SKM-1 (cell line): ENCODE data around the gene MUL1.

Source experiments
- DNase-seq: peaks from one replicate; lab custom pipeline; 2025; ENCODE audit not compliant: unreplicated experiment; lab: John Stamatoyannopoulos, UW

MUL1 gene, protein sequence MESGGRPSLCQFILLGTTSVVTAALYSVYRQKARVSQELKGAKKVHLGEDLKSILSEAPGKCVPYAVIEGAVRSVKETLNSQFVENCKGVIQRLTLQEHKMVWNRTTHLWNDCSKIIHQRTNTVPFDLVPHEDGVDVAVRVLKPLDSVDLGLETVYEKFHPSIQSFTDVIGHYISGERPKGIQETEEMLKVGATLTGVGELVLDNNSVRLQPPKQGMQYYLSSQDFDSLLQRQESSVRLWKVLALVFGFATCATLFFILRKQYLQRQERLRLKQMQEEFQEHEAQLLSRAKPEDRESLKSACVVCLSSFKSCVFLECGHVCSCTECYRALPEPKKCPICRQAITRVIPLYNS

DNA sequence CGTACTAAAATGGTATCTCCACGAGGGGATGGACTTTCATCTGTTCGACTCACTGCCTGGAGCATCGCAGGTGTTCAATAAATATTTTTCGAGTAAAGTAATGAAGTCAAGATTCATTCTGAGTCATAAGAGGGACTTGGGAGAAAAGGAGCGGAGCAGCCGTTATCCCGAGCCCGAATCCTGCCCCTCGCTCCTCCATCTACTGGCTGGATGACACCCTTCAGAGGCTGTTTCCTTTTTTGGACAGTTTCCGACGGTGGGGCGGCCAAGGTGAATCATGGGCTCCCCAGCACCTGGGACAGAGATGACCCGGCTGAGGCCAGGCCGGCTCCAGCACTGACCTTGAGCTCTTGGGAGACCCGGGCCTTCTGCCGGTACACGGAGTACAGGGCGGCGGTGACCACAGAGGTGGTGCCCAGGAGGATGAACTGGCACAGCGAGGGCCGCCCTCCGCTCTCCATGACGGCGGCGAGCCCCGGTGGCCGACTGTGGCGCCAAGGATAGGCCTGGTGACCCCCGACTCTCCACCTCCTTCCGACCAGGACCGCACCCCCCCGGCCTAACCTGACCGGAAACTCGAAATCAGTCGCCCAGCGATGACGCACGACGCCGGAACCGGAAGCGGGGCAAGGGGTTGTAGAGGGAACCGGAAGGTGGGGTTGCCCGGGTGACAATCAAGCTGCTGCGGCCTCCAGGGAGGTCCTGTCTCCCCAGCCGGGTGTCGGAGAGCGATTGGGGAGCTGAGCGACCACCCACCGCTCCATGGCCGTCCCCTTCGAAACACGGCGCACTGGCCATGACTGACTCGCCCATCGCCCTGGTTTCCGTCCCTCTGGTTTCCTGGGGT, at the start of gene MUL1:
Gene MUL1, minus strand, starts transcription at position 588 of the 847 bp plus-strand sequence. Its CDS starts 127 bp downstream, at position 461.
- DNase-seq = peak; percentile 51

DNA sequence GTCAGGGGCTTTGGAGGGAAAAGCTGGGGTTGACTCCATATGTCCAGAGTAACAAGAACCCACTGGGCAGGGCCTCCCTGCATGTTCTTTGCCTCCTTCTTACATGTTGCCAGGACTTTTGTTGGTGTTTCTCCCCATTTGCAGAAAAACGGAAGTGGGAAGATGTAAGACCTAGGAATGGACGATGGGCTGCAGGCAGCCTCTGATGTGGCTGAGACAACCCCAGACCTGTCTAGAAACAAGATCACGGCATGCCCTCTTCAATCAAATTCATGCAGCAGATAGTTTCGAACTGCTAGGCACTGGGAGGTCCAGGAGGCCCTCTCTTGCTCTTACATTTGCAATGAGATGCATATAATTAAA, 47.8 kb upstream of the MUL1 start:
- no peak for DNase-seq

DNA sequence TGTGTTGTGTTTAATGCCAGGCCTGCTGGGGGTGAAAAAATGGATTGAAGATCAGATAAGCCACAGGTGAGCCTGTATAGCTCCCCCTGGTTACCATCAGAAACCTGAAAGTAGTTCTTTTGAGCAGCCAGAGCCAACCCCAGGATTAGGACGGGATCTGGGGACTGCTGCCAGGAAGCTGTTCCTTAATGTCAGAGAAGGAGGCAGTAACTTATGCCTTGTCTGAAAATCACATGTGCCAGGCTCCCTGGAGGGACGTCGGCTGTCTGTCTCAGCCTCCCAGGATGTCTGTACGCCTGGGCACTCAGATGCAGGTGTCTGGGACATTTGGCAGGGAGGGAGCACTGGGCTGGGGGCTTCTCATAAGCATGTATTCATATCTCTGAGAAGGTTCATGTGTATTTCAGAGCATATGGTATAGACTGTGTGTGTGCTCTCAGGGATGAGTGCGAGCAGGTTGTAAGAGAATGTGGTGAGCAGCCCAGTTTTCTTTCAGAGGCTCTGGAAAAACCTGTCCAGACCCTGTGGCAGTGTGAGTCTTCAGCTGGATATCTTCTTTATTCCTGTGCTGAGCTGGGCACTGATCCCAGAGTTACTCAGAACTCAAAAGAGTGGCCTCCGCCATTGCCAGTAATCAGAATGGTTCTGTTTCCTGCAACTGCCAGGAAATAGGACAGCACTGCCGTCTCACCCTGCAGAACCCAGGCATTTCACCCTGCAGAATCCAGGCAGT, 47.2 kb upstream of the MUL1 start:
- DNase-seq = no peak

DNA sequence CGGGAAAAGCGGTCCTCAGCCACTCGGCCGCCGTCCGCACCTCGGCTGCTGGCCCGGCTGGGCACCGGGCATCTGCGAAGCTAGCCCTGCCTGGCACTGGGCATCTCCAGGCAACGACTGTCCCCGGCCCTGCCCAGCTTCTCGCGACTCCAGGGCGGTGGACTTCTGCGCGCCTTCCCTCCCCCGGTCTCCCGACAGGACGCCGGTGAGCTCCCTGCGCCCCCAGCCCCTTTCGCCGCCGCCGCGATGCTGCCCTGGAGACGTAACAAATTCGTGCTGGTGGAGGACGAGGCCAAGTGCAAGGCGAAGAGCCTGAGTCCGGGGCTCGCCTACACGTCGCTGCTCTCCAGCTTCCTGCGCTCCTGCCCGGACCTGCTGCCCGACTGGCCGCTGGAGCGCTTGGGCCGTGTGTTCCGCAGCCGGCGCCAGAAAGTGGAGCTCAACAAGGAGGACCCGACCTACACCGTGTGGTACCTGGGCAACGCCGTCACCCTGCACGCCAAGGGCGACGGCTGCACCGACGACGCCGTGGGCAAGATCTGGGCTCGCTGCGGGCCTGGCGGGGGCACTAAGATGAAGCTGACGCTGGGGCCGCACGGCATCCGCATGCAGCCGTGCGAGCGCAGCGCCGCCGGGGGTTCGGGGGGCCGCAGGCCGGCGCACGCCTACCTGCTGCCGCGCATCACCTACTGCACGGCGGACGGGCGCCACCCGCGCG, 44.9 kb upstream of the MUL1 start:
- no peak for DNase-seq

DNA sequence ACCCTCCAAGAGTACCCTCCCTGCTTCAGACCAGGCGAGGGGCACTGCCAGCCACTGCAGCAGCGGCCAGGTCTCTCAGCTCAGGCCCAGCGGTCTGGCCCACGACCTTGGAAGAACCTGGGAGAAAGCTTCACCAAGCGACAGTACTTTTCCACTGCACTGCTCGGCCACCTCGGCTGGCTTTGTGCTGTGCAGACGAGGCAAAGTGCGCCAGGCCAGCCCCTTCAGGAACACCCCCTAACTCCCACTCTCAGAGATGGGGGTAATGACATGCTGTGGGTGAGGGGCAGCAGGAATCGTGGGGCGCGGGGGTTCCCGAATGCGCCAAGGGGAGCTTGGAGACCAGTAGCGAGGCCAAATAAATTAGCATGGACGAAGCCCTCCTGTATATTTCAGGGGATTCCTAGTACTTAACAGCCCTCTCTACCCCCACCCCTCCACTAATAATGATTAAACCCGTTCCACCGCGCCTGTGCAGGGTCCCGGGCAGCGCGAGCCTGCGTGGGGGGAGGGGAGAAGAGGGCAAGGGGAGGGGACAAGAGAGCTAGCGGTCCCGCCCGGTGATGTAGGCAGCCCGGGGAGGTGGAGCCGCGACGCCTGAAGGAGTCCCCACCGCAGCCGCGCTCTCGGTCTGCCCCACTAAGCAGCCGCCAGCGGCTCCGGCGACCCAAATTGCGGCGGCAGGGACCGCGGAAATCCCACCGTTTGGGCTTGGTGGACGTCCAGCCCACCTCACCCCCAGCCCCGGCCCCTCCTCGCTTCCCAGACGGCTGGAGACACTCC, 44.2 kb upstream of the MUL1 start, which contains the start of gene FAM43B:
Gene FAM43B, plus strand, starts transcription at position 629 of the 783 bp plus-strand sequence. CDS start 401 bp downstream, outside the sequence.
- DNase-seq = no peak

DNA sequence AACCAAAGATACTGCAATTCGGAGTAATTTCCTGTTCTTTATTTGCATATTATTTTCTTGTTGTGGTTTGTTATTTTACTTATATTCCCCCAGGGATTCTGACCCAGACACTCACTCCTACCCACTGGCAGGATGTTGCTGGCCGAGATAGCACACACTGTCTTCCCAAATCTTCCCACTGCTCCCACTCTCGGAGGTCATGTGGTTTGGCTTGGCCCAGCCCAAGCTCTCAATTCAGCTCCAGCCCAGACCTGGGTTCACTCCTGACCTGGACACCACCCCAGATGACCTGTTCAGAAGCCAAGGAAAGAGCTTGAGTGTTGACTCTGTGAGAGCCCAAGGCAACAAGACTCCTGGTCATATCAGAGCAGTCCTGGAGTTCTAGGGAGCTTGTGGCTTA, 43.2 kb upstream of the MUL1 start:
- no peak for DNase-seq

DNA sequence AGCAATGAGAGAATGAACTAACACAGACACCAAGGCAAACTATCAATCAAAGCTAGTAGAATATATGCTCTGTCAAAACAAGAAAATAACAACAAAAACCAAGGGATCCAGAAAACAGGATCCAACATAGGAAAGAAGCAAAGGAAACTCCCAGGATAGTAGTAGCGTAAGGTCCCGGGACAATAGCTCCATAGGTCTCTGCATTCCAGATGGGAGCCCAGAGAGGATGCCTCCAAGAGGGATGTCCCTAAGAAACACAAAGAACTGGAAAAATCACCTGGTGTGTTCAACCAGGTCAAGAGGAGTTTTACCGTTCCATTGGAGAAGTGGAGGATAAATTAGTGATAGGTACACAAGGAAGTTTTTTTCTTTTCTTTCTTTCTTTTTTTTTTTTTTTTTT, 38.7 kb upstream of the MUL1 start:
- no peak for DNase-seq

DNA sequence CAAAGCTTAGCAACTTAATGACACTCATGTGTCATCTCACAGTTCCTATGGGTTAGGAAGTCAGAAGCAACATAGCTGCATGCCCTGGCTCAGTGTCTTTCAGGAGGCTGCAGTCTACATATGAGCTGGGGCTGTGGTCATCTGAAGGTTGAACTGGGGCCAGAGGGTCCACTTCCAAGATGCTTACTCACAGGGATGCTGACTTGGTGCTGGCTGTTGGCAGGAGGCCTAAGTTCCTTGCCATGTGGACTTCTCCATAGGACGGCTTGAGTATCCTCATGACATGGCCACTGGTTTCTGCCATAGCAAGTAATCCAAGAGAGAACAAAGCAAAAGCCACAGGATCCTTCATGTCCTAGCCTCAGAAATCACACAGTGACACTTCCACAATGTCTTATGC, 32.3 kb upstream of the MUL1 start:
- DNase-seq = no peak

DNA sequence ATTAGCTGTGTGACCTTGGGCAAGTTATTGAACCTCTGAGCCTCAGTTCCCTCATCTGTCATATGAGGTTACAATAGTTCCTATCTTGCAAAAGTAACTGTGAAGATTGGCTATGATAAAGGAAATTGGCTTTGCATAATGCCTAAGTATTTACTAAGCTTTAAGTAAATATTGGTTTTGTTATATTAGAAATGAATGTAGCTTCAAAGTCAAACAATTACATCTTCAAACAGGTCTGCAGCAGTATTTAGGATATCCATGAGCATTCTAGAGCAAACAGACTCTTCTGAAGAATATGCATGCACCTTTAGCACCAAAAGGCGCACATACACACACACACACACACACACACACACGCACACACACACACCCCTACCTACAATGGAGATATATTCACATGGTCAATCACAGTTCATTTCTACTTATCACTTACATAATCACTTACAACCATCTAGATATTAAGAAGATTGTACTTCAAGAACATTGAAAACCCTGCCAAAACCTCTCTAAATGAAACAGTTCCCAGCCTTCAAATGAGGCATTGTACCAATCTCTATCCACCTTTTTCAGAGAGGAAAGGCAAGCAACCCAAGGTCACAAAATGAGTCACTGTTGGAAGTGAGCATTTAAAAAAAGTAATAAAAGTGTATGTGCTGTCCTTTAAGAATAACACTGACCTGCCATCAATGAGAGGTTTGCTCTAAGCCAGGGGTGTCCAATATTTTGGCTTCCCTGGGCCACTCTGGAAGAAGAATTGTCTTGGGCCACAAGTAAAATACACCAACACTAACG, 31.0 kb upstream of the MUL1 start:
- no peak for DNase-seq

DNA sequence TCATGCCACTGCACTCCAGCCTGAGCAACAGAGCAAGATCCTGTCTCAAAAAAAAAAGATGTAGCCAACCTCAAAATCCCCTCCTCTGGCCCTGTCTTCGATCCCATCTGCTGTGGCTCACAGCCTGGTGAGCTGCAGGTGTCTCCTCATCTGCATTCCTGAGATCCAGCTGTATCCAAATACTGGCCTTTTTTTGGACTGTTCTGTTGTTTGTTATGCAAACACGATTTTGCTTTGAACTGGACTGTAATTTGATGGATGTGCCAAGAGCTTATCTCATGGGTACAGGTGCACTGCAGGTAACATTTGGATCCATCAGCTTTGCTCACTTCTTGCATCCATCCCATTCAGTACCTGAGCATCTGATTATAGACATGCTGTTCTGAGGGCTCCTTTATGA, 30.3 kb upstream of the MUL1 start:
- DNase-seq = no peak

DNA sequence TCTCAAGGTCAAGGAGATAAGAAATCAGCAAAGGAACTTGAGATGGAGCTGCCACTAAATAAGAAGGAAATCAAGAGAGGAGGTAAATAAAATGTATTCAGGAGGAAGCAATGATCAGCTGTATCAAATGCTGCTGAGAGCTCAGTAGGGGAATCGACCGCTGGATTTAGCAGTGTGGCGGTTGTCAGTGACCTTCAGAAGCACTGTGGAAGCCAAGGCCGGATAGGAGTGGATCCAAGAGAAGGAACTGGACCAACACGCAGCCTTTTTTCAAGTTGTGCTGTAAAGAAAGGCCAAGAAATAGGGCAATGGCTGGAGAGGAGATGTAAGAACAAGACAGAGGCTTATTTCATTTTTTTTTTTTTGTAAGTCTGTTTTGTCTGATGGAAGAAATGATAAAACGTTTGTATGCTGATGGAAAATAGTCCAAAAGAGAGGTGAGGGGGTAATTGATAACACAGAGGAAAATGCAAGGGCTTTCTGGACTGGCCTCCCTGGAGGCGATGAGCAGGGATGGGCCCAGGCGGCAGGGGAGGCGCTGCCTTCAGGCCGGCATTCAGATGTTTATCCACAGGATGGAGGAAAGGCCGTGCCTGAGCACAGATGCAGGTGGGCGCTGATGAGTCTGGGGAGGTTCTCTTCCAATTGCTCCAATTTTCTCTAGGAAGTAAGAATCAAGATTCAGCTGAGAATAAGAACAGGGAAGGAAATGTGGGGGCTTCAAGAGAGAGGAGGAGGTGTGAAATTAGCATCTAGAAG, 26.9 kb upstream of the MUL1 start:
- no peak for DNase-seq

DNA sequence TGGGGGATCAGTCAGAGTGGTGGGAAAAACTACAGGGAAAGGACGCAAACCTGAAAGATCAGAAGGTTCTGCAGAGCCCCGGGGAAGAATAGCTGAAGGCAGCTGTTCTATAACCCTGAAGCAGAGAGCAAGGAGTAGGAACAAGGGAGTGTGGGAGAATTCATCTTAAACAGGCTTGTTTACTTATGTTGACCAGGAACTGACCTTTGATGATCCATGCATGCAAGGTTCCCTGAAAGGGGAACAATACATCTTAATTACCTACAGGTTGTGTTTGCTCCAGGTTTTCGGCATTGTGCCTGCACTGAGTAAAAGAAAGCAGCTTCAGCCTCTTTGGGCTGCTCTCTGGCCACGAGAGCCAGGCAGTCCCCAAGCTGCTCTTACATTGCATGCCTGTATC, 25.7 kb upstream of the MUL1 start:
- no peak for DNase-seq

DNA sequence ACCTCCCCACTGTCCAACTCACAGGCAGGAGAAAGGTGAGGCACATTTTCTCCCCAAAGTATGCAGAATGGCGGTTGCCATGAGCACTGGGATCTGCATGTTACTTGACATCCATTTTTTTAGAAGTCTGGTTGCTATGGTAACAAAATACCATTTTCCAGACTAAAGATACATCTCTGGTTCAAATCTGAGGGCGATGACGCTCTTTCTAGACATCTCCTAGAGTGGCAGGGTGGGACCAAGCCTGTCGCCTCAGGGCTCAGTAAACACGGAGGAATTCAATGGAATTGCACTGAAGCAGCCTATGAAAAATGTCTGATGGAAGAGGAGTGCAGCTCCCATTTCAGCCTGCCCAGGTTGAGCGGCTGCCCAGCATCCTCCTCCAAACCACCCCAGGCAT, 22.9 kb upstream of the MUL1 start:
- no peak for DNase-seq

DNA sequence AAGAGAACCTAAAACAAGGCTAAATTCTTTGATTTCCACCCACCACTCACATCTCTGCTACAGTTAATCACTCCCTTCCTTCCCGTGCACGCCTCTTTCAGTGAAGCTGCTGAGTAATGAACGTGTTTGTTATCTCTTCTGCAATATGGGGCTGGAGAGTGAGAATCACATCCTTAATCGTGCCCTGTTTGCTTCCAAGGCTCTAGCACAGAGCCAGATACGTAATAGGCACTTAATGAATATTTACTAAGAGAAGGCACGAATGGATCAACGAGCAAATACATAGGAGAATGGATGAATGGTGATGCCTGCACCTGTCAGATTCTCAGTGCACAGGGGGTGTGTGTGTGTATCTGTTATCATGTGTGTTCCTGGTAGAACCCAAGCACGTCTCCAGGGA, 22.4 kb upstream of the MUL1 start:
- DNase-seq = no peak

DNA sequence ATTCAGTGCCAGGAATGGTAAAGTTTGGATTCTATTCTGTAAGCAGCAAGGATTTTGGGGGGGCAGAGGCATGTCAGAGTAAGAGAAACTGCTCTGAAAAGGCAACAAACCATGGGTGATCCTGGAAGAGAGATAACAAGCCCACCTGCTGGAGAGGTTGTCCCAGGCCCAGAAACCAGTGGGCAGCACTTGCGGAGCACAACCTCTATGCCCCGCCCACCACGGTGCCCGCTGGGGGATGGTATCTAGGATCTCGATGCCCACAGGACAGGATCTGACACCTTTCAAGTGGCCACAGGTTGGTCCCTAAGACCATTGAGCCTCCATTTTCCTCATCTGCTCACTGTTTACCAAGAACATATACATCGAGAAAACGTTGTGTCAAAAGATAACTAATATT, 20.3 kb upstream of the MUL1 start:
- no peak for DNase-seq

DNA sequence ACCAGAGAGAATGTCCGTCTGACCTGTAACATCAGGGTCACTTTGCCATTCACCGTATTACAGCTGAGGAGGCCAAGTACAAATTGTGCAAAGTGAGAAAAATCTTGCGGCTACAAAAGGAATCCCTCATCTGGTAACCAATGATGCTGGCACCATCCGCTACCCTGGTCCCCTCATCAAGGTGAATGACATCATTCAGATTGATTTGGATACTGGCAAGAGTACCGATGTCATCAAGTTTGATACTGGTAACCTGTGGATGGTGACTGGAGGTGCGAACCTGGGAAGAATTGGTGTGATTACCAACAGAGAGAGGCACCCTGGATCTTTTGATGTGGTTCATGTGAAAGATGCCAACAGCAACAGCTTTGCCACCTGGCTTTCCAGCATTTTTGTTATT, 18.3 kb upstream of the MUL1 start:
- no peak for DNase-seq

DNA sequence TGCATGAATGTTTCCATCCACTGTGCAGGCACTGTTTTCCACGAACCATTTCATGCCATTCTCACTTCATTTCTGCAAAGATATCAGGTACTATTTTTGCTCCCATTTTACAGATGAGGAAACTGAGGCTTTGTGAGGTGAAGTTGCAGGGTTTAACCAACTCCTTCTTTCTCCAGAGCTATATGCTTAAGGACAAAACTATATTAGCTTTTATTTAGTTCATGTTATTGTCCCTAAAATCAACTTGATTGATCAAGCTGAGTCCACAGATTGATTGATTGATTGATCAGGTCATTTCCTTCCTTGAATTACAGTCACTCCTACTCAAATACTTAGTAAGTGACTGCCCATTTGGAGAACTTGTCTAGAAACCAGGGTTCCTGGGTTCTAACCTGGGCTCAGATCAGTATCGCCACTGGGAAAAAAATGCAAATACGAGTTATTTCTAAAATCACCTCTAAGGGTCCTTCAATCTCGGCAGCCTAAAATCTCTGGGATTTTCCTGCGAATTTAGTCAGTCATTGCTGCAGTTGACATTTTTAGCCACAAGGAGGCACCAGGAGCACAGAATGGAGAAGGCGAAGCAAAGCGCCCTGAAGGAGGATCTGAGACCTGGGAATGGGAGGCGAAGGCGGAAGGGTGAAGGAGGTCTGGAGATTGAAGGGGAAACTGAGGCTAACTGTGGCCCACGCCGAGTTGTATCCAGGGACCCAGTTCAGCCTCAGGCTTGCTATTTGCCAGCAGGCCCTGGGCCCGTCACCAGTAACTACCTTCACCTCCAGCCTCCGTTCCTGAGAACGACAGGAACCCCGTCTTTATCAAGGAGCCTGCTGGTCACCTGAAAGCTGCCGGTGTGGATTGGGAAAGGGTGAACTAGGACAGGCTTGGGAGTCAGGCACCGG, 14.3 kb upstream of the MUL1 start:
- DNase-seq = peak; percentile 58
